Fibroblast of lung (primary cell): ENCODE data around the gene RBM7.

Experiments
- EZH2 ChIP-seq: IDR thresholded peaks from 2 replicates; pipeline ENCODE4 v1.5.1; 2012; ENCODE audit warnings: low read length, control low read depth, mild to moderate bottlenecking; ENCODE audit errors: missing control alignments
- TF ChIP-seq, protein P1 (sequence below), 2 donors: IDR thresholded peaks in 1 of 2; conservative IDR thresholded peaks in 1 of 2; 1 replicate in 1 of 2; 2 replicates in 1 of 2; pipeline ENCODE4 v1.5.1; 2011 to 2012; ENCODE audit warnings: low read length in 2 of 2, control low read depth in 1 of 2, inconsistent platforms in 1 of 2, low read depth in 1 of 2, mild to moderate bottlenecking in 1 of 2

DNA sequence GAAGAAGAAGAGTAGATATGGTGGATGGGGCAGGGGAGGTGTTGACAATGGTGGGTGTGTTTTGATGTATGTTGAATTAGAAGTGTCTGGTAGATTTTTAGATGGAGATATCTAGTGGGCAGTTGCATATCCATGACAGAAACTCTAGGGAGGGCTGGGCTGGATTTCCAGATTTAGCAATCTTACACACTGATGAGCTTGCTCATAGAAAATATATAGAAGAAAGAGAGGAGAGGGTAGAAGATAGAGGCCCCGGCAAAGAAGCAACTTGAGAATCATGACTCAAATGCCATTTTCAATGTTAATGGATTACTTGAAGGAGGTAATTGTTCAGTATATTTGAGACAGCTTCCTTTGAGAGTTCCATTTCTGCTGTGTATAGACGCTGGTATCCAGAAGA, 47.0 kb downstream of the RBM7 start:
- TF ChIP-seq, protein P1, sequence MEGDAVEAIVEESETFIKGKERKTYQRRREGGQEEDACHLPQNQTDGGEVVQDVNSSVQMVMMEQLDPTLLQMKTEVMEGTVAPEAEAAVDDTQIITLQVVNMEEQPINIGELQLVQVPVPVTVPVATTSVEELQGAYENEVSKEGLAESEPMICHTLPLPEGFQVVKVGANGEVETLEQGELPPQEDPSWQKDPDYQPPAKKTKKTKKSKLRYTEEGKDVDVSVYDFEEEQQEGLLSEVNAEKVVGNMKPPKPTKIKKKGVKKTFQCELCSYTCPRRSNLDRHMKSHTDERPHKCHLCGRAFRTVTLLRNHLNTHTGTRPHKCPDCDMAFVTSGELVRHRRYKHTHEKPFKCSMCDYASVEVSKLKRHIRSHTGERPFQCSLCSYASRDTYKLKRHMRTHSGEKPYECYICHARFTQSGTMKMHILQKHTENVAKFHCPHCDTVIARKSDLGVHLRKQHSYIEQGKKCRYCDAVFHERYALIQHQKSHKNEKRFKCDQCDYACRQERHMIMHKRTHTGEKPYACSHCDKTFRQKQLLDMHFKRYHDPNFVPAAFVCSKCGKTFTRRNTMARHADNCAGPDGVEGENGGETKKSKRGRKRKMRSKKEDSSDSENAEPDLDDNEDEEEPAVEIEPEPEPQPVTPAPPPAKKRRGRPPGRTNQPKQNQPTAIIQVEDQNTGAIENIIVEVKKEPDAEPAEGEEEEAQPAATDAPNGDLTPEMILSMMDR (conservative IDR thresholded peaks at IDR 0.05 in 1 of 2, IDR thresholded peaks at IDR 0.05 in 1 of 2; ENCODE audit: low read depth in 1 of 2, low read length in 2 of 2) = no peak
- no peak for TF ChIP-seq EZH2
